Femur (tissue), 1 donor: ENCODE data around the gene INKA2.
A peak's percentile ranks its signal among the peaks of the same experiment; 100 is the strongest.

Experiments used
- DNase-seq: peaks from one replicate; pipeline ENCODE4 v3.0.0-alpha.2; 2017

INKA2 gene

GRCh38 chr1:111739194-111739924 is at the start of gene INKA2:
TSS of gene INKA2 (minus strand) at chr1:111739395. CDS start at chr1:111739242, 153 bp downstream.
- peak; percentile 93 for DNase-seq

GRCh38 chr1:111786669-111787207 is 47.5 kb upstream of the INKA2 start:
- no peak for DNase-seq

GRCh38 chr1:111784273-111784901 is 45.2 kb upstream of the INKA2 start:
- DNase-seq = no peak

- no peak for DNase-seq
Observed at GRCh38 chr1:111779546-111779945, 40.4 kb upstream of the INKA2 start.

GRCh38 chr1:111778541-111779051 is 39.4 kb upstream of the INKA2 start:
- DNase-seq = no peak

GRCh38 chr1:111778066-111778465 is 38.9 kb upstream of the INKA2 start:
- DNase-seq = no peak

GRCh38 chr1:111777301-111777700 is 38.1 kb upstream of the INKA2 start:
- DNase-seq = no peak

GRCh38 chr1:111776861-111777260 is 37.7 kb upstream of the INKA2 start:
- DNase-seq = no peak

- DNase-seq = no peak
Observed at GRCh38 chr1:111776391-111776790, 37.2 kb upstream of the INKA2 start.

GRCh38 chr1:111775966-111776365 is 36.8 kb upstream of the INKA2 start:
- no peak for DNase-seq

- DNase-seq = no peak
Observed at GRCh38 chr1:111770916-111771315, 31.7 kb upstream of the INKA2 start.

- peak; percentile 45 for DNase-seq
Observed at GRCh38 chr1:111769517-111770146, 30.4 kb upstream of the INKA2 start.

GRCh38 chr1:111768625-111769024 is 29.4 kb upstream of the INKA2 start:
- no peak for DNase-seq

GRCh38 chr1:111768023-111768422 is 28.8 kb upstream of the INKA2 start:
- no peak for DNase-seq

- no peak for DNase-seq
Observed at GRCh38 chr1:111762332-111762731, 23.1 kb upstream of the INKA2 start.

- DNase-seq = no peak
Observed at GRCh38 chr1:111761717-111762116, 22.5 kb upstream of the INKA2 start.

GRCh38 chr1:111758373-111758772 is 19.2 kb upstream of the INKA2 start:
- no peak for DNase-seq

GRCh38 chr1:111756124-111756513 is 16.9 kb upstream of the INKA2 start:
- no peak for DNase-seq

GRCh38 chr1:111755331-111756123 is 16.3 kb upstream of the INKA2 start, which contains the start of gene DDX20:
TSS of gene DDX20 (plus strand) at chr1:111755901. CDS start at chr1:111755925, 24 bp downstream.
- DNase-seq = peak; percentile 95

GRCh38 chr1:111754984-111755330 is 15.8 kb upstream of the INKA2 start:
- DNase-seq = peak; percentile 71

GRCh38 chr1:111751906-111752575 is 12.8 kb upstream of the INKA2 start:
- no peak for DNase-seq

- no peak for DNase-seq
Observed at GRCh38 chr1:111750856-111751255, 11.7 kb upstream of the INKA2 start.
